Endometrial microvascular endothelial cells (primary cell): Measurements from ENCODE around the gene SSR4. TPM values are rescaled to one million over a fixed set of nuclear protein-coding genes. Genes with fewer than 3 reads are reported as not detected.

Source experiments
- in situ Hi-C: cut with HindIII; loops from 2 replicates; pipeline ENCODE4 v1.10.0; 2017; ENCODE audit warnings: low sequenced_read_pairs, low pct_unique_long_range_greater_than_20kb; ENCODE audit errors: inconsistent ontology term
- total RNA-seq: library from RNA; depleted of rRNA; stranded (reverse); fragments of >200 nt; gene quantifications from one replicate; pipeline ENCODE4 v1.2.3, GENCODE V29; 2015; ENCODE audit errors: inconsistent ontology term

The SSR4 gene
- total RNA-seq, 1 donor from 2014 or later = 199 TPM

DNA sequence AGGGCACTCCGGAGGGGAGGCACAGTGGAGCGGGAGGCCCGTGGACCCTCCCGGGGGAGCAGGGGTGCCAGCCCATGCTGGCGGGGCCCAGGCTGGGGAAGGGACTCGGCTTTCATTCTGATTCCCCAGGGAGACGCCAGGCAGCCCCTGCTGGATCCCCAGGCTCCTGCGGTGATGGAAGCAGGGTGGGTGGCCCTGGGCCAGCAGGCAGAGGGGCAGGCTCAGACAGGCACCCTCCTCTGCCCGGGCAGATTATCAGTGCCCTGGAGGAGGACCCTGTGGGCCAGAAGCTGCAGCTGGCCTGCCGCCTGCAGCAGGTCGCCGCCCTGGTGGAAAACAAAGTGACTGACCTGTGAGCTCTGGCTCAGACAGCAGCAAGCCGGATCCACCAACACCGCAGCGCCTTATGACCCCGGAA lies 15.8 kb upstream of the SSR4 start:
- in situ Hi-C loops = no loop called here

DNA sequence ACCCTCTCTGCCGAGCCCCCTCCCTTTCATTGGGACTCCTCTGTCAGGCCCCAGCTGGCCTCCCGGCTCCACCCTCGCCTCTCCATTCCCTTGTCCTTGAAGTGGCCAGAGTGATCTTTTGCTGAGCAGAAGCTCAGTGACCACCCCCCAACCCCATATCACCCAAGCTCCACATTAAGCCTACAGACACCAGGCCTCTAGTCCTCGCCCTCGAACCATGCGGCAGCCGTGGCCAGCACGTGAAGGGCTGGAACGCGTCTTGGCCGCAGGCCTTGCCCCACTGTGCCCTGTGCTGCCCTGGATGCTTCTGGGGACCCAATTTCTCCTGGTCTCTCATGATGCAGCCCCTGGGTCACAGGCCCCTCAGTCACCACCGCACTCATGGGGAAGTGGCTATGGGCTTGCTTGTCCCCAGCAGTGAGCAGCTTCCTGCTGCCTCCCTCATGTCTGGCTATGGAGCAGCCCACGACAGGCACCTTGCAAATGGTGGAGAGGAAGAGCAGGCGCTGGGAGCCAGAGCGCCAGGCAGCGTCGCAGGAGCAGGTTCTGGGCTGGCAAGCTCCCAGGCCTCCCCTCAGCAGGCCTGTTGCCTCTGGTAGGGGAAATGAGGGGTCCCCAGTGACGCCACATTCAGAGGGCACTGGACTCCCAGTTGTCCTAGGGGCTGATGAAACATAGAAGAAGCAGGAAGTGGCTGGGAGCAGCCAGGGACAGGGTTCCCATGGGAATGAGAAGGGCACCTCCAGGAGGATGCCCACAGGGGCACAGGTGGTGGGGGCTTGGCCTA lies 14.4 kb upstream of the SSR4 start:
- in situ Hi-C loops = no loop called here

DNA sequence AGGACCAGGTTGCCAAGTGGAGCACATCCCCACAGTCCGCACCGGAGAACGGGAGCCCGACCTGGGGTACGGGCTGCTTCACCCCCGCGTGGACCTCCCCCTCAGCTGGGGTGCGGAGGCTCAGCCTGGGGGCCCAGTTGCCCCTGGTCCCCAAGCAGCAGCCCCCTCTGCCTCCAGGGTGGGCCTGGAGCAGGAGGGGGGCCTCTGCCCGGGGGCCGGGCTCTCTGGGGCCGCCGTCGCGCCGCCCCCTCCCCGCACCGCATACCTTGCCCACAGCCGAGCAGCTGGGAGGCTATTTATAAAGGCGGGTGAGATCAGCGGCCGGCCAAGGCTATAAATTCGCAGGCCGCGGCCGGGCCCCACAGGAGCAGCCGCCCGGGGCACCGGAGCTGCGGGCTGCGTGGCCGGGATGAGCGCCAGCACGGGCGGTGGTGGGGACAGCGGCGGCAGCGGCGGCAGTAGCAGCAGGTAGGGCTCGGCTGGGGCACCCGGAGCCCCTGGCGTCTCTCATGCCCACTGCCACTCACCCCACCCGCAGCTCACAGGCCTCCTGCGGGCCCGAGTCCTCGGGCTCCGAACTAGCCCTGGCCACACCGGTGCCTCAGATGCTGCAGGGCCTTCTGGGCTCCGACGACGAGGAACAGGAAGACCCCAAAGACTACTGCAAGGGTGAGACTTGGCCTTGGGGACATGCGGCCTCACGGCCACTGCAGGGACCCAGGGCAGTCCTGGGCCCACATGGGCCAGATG lies 13.6 kb upstream of the SSR4 start, which contains the start of gene SRPK3:
SRPK3 (plus strand) TSS at position 364 of the 750 bp plus-strand sequence; CDS start at position 410, 46 bp downstream.
- in situ Hi-C loops = no loop called here

DNA sequence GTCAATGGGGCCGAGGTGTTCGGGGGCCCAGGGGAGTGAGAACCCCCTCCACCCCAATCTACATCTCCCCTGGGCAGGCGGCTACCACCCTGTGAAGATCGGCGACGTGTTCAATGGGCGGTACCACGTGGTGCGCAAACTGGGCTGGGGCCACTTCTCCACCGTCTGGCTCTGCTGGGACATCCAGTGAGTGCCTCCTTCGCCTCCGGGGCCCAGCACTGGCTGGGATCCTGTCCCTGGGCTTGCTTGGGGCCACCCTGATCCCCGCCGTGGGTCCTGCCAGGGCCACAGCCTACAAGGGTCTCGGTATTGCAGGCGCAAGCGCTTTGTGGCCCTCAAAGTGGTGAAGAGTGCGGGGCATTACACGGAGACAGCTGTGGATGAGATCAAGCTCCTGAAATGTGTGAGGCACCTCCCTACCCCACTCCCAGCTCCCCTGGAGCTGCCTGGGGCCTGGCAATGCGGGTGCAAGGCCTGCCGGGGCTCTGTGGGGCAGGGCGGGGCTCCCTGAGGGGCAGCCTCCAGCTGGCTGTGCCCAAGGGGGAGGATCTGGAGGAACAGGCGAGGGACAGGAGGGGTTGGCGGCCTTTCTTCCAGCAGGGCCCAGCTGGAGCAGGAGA lies 12.9 kb upstream of the SSR4 start:
- in situ Hi-C loops = no loop called here

DNA sequence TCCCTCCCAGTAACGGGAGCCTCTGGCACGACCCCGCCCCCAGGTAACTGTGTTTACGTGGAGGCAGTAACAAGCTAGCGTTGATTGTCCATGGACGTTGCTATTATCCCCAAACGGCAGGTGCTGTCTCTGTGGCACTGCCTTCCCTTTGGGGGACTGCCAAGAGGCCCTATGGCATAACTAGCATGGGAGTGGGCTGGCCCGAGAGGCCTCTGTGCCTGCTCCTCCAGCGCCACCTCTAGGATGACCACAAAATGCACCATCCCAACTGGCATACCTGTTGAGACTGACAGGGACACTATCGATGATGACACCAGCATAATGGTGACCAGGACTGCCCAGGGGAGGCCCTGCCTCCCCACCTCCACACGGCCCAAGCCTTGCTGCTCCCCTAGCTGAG lies 12.2 kb upstream of the SSR4 start:
- in situ Hi-C loops = no loop called here

DNA sequence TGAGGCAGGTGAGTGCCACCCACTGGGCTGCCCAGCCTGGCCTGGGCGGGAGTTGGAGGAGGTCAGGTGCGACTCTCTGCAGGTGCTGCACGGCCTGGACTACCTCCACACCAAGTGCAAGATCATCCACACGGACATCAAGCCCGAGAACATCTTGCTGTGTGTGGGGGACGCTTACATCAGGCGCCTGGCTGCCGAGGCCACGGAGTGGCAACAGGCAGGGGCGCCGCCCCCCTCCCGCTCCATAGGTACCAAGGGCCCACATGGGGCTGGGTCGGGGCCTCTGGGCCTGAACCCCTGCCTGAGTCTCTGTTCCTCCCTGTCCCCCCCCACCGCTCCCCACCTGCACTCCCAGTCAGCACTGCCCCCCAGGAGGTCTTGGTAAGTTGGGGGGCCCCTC lies 11.6 kb upstream of the SSR4 start:
- in situ Hi-C loops = no loop called here

DNA sequence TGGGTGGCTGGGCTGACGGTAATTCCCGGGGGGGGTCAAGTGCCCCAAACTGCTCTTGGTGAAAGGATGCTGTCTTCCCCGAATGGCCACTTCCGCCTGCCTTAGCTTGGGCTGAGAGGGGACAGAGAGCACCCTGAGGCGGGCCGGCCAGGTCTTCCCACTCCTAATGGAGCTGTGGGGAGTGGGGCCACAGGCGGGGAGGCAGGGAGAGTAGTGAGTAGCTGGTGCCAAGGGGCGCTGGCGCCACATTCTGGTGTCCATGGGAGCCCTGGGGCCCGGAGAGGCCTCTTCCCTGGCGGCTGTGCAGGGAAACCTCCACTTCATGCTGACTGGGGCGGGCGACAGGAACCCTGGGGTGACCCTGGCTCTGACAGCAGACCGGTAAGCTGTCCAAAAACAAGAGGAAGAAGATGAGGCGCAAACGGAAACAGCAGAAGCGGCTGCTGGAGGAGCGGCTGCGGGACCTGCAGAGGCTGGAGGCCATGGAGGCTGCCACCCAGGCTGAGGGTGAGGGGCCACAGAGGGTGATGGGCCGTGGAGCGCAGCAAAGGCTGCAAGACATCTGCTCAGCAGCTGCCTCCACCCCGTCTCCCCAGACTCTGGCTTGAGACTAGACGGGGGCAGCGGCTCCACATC lies 11.0 kb upstream of the SSR4 start:
- in situ Hi-C loops = no loop called here

DNA sequence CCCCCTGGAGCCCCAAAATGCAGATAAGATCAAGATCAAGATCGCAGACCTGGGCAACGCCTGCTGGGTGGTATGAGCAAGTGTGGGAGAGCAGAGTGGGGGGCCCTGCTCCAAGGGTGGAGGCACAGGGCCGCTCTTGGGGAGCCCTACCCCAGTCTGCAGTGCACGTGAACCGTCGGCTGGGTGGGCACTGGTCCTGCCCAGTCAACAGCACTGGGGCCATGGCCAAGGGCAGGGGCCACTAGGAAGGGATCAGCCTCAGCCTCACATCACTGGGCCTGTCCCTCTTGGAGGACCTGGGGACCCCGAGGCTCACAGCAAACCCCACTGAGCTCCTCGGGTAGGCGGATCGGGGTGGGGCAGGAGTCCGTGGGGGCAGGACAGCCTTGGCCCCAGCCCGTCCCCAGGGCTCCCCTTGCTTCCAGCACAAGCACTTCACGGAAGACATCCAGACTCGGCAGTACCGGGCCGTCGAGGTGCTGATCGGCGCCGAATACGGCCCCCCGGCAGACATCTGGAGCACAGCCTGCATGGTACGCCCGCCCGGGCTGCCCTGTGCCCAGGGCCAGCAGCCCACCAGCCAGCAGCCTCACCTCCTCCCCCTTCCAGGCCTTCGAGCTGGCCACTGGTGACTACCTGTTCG lies 10.0 kb upstream of the SSR4 start:
- in situ Hi-C loops = no loop called here

DNA sequence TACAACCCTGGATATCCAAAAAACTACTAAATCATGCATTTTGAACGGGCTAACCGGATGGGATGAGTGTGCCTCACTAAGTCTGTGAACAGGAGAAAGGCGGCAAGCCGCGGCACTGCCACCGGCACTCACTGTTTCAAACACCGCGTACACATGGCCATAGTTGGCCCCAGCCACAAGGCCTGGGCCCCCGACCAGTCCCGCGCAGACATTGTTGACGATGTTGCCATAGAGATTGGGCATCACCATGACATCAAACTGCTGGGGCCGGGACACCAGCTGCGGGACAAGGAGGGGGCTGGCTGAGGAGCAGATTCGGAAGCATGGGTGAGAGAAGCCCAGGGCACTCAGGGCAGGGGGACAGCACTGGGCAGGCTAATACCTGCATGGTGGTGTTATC lies 7.8 kb upstream of the SSR4 start:
- in situ Hi-C loops = no loop called here

DNA sequence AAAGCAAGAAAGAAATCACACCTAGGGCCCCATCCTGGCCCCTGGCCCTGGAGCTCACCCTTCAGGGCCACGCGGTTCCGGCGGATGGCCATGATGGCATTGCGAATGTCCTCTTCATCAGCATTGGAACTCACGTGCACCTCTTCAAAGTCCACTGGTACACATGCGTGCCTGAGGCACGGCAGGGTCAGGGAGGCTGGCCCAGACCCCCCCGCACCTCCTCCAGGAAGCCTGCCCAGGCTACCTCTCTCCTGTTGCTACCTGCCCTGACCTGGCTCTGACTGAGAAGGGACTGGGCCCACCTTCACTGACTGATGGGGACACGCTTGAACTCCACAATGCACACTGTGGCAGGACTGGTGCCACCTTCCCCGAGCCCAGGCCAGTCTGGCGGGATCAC lies 4.8 kb upstream of the SSR4 start:
- in situ Hi-C loops = no loop called here

DNA sequence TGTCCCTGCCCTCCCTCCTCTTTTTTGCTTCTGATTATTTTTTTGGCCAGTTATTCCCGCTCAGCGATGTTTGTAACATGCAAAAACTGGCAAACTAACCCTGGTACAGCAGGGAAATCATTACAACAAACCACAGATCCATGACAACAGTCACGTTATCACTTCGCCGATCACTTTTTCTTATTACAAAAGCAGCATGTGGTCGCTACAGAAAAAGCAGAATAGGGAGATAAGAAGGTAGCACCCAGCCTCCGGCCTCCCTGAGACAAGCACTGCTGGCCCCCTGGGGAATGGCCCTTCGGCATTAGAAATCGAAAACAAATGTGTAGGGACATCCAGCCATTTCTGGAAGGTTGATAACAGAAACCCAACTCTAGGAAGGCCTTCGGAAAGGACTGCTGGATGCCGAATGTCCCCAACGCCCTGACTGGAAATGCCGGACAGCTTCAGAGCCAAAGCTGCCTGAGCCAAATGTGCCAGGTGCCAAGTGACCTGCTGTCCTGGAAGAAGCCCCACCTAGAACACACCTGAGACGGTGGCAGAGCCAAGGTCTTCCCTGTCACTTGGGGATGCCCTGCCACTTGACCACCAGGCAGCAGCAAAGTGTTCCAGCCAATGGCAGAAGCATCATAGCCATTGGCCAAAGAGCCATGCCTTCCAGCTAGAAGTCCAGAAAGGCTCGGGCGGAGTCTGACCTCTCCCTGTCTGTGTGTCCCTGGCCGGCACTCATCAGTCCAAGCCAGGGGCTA lies 3.2 kb upstream of the SSR4 start:
- in situ Hi-C loops = no loop called here

DNA sequence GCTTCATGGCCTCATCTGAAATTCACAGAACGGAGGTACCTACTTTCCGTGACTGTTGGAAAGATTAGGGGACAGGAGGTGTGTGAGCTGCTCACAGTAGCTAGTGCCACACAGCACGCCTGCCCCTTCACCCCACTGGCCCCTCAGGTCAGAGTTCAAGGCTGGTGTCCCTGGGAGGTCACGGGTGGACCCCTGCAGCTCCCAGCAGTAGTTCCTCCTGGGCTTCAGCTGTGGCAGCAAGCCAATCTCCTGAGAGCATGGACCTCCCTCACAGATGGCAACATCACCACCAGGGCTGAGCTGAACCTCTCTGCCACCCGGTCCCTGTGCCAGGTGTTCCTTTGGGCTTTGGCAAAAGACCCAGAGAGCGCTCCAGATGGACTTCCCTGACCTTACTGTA lies 2.1 kb upstream of the SSR4 start:
- in situ Hi-C loops = no loop called here

DNA sequence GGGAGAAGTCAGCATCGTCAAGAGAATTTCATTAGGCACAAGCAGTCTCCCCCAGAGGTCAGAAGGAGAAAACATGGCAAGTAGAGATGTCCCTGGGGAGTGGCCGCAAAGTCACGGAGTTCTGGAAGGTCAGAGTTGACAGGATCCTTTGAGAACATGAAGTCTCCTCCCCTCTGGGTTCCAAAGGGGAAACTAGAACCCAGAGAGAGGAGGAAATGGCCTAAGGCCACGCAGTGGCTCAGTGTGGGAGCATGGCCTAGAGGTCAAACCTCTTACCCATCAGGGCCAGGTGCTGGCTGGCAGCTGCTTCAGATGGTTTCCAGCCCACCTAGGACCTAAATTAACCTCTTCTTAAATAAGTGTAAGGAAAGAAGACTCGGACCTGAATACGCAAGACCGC lies 1.2 kb upstream of the SSR4 start:
- in situ Hi-C loops = no loop called here

DNA sequence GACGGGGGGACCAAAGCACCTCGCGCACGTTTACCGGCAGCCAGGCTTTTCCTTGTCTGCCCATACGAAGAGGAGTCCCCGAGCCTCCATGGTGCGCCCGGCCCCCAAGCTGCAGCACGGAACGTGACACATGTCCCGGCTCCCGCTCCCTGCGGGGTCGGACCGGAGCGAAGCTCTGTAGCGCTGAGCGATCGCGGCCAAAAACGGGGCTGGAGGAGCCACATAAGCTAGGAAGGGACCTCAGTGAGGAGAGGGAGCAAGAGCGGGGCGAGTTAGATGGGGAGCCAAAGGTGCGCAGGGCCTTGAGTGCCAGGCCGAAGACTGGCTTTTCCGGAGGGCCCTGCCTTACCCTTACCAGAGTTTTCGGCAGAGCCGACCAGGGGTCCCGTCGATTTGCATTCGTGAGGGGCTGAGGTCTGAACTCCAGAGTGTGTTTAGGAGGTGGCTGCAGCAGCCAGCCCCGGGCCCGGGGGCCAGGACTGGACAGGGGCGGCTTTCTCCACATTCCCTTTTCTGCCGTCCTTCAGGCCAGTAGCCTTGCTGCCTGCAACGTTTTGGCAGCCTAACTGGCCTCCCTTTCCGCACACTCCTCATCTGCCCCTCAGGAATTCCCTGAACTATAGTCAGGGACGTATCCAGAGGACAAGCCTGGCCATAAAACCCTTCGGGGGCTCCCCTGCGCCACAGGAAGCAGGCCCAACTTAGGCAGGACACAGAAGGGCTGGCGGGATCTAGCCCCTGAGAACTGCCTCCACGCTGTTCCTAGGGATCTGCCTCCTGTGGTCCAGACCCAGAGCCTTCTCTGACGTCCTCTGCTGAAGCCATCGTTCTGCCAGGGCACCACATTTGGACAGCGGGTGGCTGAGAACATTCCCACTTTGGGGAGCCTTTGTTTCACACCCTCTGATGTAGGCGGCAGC lies 689 bp downstream of the SSR4 start:
- in situ Hi-C loops = no loop called here

DNA sequence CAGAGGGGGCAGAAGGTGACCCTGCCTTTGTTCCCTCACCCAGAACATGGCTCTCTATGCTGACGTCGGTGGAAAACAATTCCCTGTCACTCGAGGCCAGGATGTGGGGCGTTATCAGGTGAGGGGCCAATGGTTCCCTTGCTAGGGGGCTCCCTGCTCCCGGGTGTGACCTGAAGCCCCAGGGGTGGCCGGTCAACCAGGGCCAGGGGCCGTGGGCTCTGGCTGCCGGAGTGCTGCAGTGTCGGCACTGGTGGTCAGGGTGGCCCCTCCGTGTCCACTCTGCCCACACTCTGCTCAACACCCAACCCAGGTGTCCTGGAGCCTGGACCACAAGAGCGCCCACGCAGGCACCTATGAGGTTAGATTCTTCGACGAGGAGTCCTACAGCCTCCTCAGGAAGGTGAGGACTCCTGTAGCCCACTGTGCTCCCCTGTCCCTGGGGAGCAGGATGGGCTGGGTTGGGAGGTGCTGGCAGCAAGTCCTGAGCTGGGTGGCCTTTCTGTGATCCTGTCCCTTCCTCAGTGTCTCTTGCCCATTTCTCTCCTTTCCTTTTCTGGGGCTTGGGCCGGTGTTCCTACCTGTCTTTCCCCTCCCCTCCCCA lies 3.0 kb downstream of the SSR4 start:
- in situ Hi-C loops = no loop called here

DNA sequence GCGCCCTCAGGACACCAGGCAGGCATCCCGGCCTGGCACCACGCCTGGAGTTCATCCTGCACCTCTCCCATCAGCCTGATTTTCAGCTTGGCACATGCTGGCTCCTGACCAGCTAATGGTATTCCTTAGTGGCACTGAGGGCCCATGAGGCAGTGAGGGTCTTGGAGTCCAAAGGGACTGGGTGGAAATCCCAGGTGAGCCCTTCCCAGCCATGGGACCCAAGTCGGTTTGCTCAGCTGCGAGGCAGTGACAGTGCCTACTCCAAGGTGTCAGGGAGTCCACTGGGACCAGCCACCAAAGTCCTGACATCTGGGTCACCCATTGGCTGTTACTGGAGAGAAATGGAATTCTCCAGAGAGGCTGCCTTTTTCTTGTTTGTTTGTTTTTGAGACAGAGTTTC lies 4.9 kb downstream of the SSR4 start:
- in situ Hi-C loops = no loop called here

DNA sequence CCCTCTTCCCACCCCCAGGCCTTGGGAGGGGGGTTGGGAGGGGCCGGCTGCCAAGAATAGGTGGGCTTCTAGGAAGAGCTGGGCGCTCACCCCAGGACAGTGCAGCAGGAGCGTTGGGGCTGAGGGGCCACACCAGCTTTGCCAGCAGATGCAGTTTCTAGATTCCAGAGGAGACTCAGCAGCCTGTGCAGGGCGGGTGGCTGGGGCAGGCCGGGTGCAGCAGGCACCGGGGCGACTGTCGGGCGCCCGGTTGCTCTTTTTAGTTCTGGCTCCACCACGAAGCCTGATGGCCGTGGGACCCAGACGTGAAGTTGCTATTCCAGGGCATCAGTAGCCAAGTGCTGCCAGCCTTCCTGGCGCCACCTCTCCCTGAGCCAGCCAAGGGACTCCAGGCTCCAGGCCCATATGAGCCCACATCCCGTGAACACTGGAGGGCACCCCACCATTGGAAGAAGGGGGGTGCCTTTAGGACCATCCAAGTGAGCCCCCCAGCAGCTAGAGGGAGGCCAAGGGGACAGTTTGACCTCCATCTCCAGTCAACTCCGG lies 5.8 kb downstream of the SSR4 start:
- in situ Hi-C loops = no loop called here
